GM12873 (cell line): ENCODE results near the gene FHIT.

Source experiments
- CTCF ChIP-seq: IDR thresholded peaks from 2 replicates; pipeline ENCODE4 v1.5.1; 2012; ENCODE audit warnings: low read depth, mild to moderate bottlenecking, moderate library complexity, low read length, control low read depth; ENCODE audit not compliant: insufficient read depth; ENCODE audit errors: missing control alignments

Gene FHIT

GRCh38 chr3:59754456-59755129 is 1496.7 kb downstream of the FHIT start:
- no peak for TF ChIP-seq CTCF

- no peak for TF ChIP-seq CTCF
These were observed 1497.3 kb downstream of the FHIT start for GRCh38 chr3:59753808-59754450.

DNA sequence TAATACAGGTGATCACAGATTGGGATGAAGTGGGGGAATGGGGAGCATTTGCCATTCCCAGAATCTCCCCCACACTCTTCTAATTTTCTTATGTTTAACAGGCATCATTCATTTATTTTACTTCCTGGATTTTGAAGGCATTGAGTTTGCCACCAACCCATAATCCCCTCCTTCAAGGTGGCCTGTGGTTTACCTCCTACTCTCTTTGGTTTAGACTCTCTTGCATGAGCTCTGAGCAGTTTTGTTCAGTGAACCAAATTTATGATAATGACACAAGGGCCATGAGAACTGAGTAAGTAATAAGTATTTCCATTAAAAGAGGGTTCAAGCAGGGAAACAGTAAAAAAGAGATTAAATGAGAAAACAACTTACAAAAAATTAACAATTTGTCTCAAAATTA is 1498.3 kb downstream of the FHIT start:
- no peak for TF ChIP-seq CTCF

DNA sequence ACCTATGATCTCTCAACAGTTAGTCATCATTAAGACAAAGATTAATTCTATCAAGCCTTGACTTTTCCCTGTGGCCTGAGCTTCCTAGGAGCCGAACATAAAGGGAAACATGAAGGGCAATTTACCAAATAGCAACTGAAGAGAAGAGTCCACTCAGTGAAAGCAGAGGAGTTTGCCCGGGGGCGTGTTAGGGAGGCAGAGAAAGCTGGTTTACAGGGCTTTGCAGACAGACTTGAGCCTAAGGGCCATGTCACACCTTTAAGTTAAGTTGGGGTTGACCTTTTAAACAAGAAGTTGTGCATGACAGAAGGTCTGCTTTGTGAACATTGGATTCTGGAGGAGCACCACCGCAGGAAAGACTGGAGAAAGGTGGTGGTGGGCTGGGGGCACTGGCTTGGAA is 1499.6 kb downstream of the FHIT start:
- no peak for TF ChIP-seq CTCF

- no peak for TF ChIP-seq CTCF
These were observed 1500.9 kb downstream of the FHIT start for GRCh38 chr3:59750391-59750790.

DNA sequence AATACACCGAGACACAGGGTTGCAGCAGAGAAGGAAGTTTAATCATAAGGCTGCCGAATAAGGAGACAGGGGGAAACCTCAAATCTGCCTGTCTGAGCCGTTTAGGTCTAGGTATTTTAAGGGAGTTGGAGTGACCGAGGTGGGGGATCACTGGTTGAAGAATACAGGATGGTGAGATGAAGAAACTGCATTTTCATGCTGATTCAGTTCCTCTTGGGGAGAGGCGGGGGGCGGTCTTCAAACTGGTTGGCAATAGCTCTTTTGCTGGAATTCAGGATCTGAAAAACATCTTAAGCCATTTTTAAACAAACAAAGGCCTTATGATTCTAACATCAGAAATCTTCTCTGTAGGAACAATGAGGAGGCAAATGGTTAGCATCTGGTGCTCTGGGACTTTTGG is 1502.0 kb downstream of the FHIT start:
- TF ChIP-seq CTCF, result no peak

- TF ChIP-seq CTCF, result no peak
These were observed 1504.7 kb downstream of the FHIT start for GRCh38 chr3:59746585-59746984.
